ENCODE data around the gene TEAD2.
"Not testable (repeated sequence)": the region's sequence is repeated elsewhere in the genome, so short reads cannot be mapped to it uniquely, and the experiment has no call there.

The TEAD2 gene

GRCh38 chr19:49333418-49333805 lies 28.8 kb downstream of the TEAD2 start:
- no peak for DNase-seq (ENCODE audit: low spot score)

DNA sequence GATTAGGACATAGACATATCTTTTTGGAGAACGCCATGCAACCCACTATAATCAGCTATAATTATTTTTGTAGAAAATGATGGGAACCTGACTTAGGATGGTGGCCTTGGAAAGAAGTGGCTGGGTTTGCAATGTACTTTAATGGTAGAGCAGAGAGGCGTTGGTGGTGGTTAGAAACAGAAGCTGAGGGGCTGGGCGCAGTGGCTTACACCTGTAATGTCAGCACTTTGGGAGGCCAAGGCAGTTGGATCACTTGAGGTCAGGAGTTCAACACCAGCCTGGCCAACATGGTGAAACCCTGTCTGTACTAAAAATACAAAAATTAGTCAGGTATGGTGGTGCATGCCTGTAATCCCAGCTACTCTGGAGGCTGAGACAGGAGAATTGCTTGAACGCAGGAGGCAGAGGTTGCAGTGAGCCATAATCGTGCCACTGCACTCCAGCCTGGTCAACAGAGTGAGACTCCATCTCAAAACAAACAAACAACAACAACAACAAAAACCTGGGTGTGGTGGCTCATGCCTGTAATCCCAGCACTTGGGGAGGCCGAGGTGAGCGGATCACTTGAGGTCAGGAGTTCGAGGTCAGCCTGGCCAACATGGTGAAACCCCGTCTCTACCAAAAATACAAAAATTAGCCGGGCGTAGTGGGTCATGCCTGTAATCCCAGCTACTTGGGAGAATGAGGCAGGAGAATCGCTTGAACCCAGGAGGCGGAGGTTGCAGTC lies 29.4 kb downstream of the TEAD2 start:
- not testable (repeated sequence) for DNase-seq (ENCODE audit: low spot score)

DNA sequence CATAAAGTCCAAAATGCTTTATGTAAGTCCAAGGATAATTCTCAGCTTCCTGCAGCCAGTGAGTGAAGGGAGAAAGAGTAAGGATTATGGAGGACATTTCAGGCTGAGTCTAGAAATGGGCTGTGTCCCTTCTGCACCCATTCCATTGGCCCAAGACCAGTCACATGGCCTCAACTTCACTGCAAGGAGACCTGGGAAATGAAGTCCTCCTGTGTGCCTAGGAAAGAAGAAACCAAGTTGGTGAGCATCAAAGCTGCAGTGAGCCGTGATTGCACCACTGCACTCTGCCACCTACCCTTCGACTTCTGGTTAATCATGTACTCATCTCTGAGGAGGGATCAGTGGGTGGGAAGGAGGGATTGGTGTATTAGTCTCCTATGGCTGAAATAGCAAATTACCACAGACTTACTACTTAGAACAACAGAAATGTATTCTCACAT lies 30.6 kb downstream of the TEAD2 start:
- peak; percentile 71 for DNase-seq (ENCODE audit: low spot score)

- not testable (repeated sequence) for DNase-seq (ENCODE audit: low spot score)
These were observed 31.0 kb downstream of the TEAD2 start for GRCh38 chr19:49331187-49331586.

DNA sequence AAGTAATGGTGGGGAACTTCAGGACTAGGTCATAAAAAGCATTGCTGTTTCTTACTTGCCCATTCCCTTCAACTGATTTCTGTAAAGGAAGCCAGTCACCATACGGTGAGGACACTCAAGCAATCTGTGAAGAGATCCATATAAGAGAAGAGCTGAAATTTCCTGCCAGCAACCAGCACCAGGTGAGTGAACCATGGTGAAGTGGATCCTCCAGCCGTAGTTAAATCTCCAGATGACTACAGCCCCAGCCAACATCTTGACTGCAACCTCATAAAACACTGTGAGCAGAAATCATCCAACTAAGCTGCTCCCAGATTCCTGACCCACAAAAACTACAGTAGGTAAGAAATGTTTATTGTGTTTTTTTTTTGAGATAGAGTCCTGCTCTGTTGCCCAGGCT lies 33.5 kb downstream of the TEAD2 start:
- DNase-seq (ENCODE audit: low spot score): no peak

- peak; percentile 51 for DNase-seq (ENCODE audit: low spot score)
These were observed 34.2 kb downstream of the TEAD2 start for GRCh38 chr19:49327878-49328544.

DNA sequence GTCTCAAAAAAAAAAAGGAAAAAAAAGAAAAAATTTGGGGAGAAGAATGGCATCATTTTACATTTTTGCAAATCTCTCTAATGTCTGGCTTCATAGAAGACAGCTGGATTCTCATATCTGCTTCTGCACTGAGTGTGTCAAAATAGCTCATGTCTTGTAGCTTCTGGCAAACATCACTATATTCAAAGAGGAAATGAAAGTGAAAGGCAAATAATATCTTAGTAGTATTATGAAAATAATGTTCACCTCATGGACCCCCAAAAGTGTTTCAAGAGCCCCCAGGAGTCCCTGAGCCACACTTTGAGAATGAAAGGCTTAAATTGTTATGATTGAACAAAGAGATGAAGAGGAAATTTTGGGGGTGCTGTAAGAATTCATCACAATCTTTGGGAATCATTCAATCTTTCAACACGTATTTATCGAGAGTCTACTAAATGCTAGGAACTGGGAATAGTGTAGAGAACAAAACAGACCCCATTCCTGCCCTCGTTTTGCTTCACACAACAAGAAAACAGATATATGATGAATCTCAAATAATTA lies 36.0 kb downstream of the TEAD2 start:
- no peak for DNase-seq (ENCODE audit: low spot score)

DNA sequence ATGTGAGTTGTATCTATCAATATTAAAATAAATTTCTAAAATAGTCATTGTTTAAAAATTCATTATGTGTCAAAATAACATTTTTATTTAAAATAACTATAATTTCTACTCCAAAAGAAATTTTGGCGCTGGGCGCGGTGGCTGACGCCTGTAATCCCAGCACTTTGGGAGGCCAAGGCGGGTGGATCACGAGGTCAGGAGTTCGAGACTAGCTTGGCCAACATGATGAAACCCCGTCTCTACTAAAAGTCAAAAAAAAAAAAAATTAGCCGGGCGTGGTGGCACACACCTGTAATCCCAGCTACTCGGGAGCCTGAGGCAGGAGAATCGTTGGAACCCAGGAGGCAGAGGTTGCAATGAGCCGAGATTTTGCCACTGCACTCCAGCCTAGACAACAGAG lies 36.5 kb downstream of the TEAD2 start:
- DNase-seq (ENCODE audit: low spot score): not testable (repeated sequence)

DNA sequence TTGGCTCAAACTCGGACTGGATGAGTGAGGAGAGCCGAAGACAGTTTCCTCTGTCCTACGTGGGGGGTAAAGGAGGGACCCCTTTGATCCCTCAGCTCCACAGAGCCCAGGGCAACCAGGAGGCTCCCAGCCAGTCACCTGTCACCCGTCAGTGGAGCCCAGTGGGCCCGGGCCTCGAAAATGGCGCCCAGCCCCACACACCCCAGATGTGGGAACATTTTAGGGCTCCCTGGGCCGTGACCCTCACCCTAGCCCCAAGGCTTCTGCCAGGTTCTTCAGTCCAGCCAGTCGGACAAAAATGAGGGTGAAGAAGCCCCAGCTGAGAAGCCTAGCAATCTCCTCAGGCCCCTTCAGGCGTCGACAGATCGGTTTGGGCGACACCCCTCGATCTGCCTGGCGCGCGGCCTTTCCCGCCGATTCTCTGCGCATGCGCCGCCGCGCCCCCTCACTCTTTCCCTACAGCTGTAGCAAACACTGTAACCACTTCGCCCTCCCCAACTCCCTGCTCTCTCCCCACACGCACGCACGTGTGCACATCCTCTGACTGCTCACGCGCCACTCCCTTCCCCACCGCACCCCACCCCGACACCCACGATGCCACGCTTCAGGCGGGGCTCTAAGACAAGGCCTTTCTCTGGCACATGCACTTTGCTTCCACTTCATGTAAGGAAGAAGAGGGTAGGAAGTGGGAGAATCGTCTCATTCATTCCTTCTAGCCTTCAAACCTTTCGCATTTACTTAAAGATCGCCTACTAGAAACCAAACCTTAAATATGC lies 37.2 kb downstream of the TEAD2 start, which contains the start of gene SLC6A16:
Gene SLC6A16, minus strand, starts transcription at position 391 of the 776 bp plus-strand sequence. CDS start 13,844 bp downstream, outside the sequence.
- no peak for DNase-seq (ENCODE audit: low spot score)

GRCh38 chr19:49318296-49318695 lies 43.9 kb downstream of the TEAD2 start:
- DNase-seq (ENCODE audit: low spot score): no peak

- no peak for DNase-seq (ENCODE audit: low spot score)
These were observed 45.9 kb downstream of the TEAD2 start for GRCh38 chr19:49316284-49316683.

GRCh38 chr19:49315111-49315510 lies 47.1 kb downstream of the TEAD2 start:
- DNase-seq (ENCODE audit: low spot score): no peak

- no peak for DNase-seq (ENCODE audit: low spot score)
These were observed 53.1 kb downstream of the TEAD2 start for GRCh38 chr19:49309087-49309486.

GRCh38 chr19:49306734-49307133 lies 55.5 kb downstream of the TEAD2 start:
- not testable (repeated sequence) for DNase-seq (ENCODE audit: low spot score)

GRCh38 chr19:49301866-49302252 lies 60.4 kb downstream of the TEAD2 start:
- no peak for DNase-seq (ENCODE audit: low spot score)

- peak; percentile 94 for DNase-seq (ENCODE audit: low spot score)
These were observed 60.9 kb downstream of the TEAD2 start for GRCh38 chr19:49301165-49301865.

DNA sequence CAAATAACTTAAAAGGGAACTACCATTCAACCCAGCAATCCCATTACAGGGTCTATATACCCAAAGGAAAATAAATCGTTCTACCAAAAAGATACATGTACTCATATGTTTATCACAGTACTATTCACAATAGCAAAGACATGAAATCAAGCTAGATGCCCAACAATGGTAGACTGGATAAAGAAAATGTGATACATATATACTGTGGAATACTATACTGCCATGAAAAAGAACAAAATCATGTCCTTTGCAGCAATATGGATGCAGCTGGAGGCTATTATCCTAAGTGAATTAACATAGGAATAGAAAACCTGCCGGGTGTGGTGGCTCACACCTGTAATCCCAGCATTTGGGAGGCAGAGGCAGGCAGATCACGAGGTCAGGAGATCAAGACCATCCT lies 63.6 kb downstream of the TEAD2 start:
- DNase-seq (ENCODE audit: low spot score): not testable (repeated sequence)

DNA sequence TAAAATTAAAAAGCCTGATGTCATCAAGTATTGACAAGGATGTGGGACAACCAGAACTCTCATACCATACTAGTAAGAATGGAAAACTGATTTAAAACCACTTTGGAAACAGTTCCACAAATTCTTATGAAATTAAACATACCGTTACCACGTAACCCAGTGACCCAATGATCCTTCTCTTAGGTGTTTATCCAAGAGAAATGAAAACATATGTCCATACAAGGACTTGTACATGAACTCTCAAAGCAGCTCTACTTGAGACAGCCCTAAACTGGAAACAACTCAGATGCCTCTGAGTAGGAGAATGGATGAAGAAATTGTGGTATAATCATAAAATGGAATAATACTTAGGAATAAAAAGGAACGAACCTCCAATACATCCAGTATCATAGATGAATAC lies 64.8 kb downstream of the TEAD2 start:
- no peak for DNase-seq (ENCODE audit: low spot score)

DNA sequence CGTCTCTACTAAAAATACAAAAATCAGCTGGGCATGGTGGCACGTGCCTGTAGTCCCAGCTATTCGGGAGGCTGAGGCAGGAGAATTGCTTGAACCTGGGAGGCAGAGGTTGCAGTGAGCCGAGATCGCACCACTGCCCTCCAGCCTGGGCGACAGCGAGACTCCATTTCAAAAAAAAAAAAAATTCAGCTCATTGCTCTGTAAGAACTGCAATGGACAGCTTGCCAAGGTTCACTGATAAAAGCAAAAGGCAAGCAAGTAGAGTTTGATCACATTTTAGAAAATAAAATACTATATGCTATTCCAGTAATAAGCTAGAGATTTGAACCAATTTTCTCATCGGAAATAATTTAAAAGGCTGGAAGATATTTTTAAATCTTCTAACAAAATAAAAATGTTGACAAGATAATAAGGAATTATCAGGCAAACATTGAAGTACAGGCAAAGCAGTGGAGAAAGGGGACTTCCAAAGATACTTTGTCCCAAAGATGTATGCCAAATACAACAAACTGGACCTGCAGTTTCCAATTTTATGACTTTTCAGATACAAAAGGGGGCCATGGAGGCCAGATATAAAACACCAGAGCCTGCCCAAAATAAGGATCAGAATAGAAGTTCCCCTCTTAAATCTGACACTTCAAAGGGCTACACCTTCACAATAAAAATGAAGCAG lies 66.9 kb downstream of the TEAD2 start:
- no peak for DNase-seq (ENCODE audit: low spot score)

DNA sequence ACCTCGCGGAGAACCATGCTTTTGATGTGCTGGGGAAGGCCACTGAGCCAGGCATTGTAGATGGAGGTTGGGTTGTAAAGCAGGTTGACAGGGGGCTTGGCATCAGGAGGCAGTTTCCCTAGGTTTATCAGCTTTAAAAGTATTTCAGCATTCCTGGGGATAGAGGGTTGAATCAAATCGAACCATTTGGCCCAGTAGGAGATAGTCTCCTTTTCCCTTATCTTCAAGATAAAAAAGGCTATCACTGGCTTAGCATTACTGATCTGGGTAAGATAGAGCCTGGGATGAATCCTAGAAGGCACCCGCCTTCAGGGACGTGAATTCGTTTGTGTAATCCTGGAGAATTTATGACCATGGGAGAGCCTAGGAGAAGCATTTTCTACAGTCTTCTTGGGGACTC lies 67.8 kb downstream of the TEAD2 start:
- DNase-seq (ENCODE audit: low spot score): no peak
